Breast epithelium (tissue), 4 donors: ENCODE results near the gene PRKAR1B. TPM values are rescaled to one million over a fixed set of nuclear protein-coding genes. Genes with fewer than 3 reads are reported as not detected.

ENCODE experiments used
- DNase-seq, 2 donors: peaks; one replicate each; pipeline ENCODE4 v3.0.0-alpha.2; 2019; ENCODE audit warnings: low spot score in 2 of 2
- H3K27ac ChIP-seq, 2 donors: fragments of 200-600 bp; sonication (generic) in 1 of 2; one replicate each; pipeline ENCODE4 v1.5.1; 2016 to 2019; ENCODE audit warnings: mild to moderate bottlenecking in 1 of 2
- H3K27me3 ChIP-seq, 2 donors: fragments of 200-600 bp; sonication (generic) in 1 of 2; one replicate each; pipeline versions ENCODE4 v1.5.1 to v1.6.0; 2017 to 2019; ENCODE audit warnings: control low read depth in 1 of 2, mild to moderate bottlenecking in 1 of 2
- H3K36me3 ChIP-seq: fragments of 200-600 bp; one replicate; pipeline ENCODE4 v1.5.1; 2019
- H3K4me1 ChIP-seq, 2 donors: fragments of 200-600 bp; sonication (generic); one replicate each; pipeline ENCODE4 v1.5.1; 2016 to 2019; ENCODE audit warnings: control low read depth in 1 of 2
- H3K4me3 ChIP-seq, 3 donors: fragments of 200-600 bp; sonication (generic); 1 replicate in 2 of 3; 2 replicates in 1 of 3; pipeline ENCODE4 v1.5.1; 2016 to 2019; ENCODE audit warnings: mild to moderate bottlenecking in 3 of 3, moderate library complexity in 2 of 3
- H3K9me3 ChIP-seq, 2 donors: fragments of 200-600 bp; sonication (generic) in 1 of 2; one replicate each; pipeline ENCODE4 v1.5.1; 2016 to 2019; ENCODE audit warnings: control low read depth in 1 of 2
- POLR2A ChIP-seq: fragments of 450-650 bp; IDR thresholded peaks from one replicate; pipeline ENCODE4 v1.6.1; 2016; ENCODE audit warnings: antibody characterized with exemption, mild to moderate bottlenecking, moderate library complexity
- POLR2AphosphoS5 ChIP-seq, 3 donors: sonication (generic); formaldehyde crosslinking; IDR thresholded peaks; one replicate each; pipeline ENCODE4 v1.6.1; 2017; ENCODE audit warnings: antibody characterized with exemption in 3 of 3
- intact Hi-C: fragments of 100-400 bp; cut with DNase I; formaldehyde crosslinking; loops from one replicate; pipeline ENCODE4 v1.15.1; 2023; ENCODE audit warnings: low total_unique reads
- total RNA-seq, 3 donors: library from RNA; depleted of rRNA; stranded (reverse); fragments of >200 nt; gene quantifications; one replicate each; pipeline ENCODE4 v1.1.0, GENCODE V29; 2016
- TF ChIP-seq, protein P1 (sequence below), 3 donors: fragments of 450-650 bp; IDR thresholded peaks; one replicate each; pipeline ENCODE4 v1.5.1; 2016 to 2017; ENCODE audit warnings: antibody characterized with exemption in 3 of 3, mild to moderate bottlenecking in 3 of 3, moderate library complexity in 3 of 3

Gene PRKAR1B
- total RNA-seq, 3 donors from 2014 or later: 3.7 to 10.5 (median 7.9) TPM

DNA sequence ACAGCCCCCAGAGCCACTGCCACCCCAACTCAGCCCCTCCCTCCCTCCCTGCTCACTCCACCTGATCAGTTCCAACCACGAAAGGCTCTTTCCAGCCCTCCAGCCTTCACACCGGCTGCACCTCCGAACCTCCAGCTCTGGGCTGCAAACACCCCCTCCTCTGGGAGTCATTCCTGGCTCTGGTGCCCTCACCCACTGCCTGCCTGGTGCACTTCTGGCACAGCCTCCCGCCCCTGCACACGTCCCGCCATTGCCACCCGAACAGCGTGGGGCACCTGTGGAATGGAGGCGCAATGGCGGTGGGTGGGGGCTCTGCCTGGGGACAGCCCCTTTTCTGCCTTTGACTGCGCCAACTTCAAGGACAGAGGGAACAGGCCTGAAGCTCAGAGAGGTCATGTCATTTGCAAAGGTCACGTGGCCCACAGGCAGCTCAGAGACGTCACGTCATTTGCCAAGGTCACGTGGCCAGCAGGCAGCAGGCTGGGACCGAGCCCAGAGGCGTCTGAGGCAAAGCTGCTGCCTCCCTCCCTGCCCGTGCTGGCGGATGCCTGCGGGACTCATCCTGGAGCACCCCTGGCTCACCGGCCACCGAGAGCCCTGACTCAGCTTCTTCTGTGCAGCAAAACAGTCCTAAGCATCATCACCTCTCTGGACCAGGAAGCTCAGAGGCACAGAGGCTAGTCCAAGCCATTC is 76.6 kb downstream of the PRKAR1B start:
- no peaks in the 10 kb centered on the region for H3K9me3 ChIP-seq
- intact Hi-C loops: no loop called here
- no peak for DNase-seq
- H3K36me3 ChIP-seq: no peaks in the 10 kb centered on the region
- no peak overlapping the region for H3K4me3 ChIP-seq
- TF ChIP-seq POLR2AphosphoS5 (IDR thresholded peaks at IDR 0.05): no peak
- no peak for TF ChIP-seq POLR2A
- TF ChIP-seq, protein P1, sequence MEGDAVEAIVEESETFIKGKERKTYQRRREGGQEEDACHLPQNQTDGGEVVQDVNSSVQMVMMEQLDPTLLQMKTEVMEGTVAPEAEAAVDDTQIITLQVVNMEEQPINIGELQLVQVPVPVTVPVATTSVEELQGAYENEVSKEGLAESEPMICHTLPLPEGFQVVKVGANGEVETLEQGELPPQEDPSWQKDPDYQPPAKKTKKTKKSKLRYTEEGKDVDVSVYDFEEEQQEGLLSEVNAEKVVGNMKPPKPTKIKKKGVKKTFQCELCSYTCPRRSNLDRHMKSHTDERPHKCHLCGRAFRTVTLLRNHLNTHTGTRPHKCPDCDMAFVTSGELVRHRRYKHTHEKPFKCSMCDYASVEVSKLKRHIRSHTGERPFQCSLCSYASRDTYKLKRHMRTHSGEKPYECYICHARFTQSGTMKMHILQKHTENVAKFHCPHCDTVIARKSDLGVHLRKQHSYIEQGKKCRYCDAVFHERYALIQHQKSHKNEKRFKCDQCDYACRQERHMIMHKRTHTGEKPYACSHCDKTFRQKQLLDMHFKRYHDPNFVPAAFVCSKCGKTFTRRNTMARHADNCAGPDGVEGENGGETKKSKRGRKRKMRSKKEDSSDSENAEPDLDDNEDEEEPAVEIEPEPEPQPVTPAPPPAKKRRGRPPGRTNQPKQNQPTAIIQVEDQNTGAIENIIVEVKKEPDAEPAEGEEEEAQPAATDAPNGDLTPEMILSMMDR (IDR thresholded peaks at IDR 0.05): no peak
- H3K27ac ChIP-seq: no peak overlapping the region
- H3K4me1 ChIP-seq: no peaks in the 10 kb centered on the region
- no peaks in the 10 kb centered on the region for H3K27me3 ChIP-seq

DNA sequence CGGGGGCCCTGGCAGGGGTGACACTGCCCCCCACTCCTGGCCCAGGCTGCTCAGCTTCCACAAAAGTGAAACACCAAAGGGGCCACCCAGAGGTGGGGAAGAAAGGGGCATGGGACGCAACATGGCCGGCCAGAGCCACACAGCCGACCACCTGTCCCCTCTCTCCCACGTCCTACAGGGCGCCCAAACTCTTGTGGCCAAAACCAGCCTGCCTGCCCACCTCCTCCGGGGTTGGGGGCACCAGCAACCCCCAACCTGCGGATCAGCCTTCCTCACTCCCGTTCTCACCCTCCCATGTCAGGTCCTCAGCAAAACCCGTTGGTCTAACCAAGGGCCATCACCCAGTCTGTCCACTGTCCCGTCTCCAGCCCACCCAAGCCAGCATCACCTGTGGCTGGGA is 80.1 kb downstream of the PRKAR1B start:
- no peaks in the 10 kb centered on the region for H3K36me3 ChIP-seq
- no peak for DNase-seq
- intact Hi-C loops: no loop called here
- H3K27me3 ChIP-seq: no peaks in the 10 kb centered on the region
- H3K4me1 ChIP-seq: no peaks in the 10 kb centered on the region
- no peaks in the 10 kb centered on the region for H3K9me3 ChIP-seq
- TF ChIP-seq POLR2AphosphoS5 (IDR thresholded peaks at IDR 0.05): no peak
- no peak for TF ChIP-seq POLR2A
- TF ChIP-seq, protein P1 (IDR thresholded peaks at IDR 0.05): no peak
- H3K27ac ChIP-seq: no peak overlapping the region
- H3K4me3 ChIP-seq: no peak overlapping the region

DNA sequence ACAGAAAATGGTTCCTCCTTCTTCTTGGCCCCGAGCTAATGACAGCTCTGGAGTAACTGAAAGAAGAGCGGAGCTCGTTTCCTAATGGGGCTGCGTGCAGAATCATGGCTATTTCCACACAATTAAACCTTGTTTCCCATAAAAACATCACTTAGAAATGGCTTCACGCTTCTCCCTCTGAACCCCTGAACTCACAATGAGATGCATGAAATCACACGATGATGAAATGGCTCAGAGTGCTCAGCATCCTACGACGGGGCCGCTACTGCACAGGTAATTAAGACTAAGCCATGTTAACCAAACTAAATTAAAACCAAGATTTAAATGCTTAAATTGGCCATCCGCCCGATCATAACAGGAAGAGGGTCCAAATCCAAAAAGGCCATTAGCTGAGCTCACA is 80.6 kb downstream of the PRKAR1B start:
- Histone ChIP-seq H3K36me3 (no peaks in the 10 kb centered on the region), H3K4me3 (no peak overlapping the region), H3K9me3 (no peaks in the 10 kb centered on the region), H3K27me3 (no peaks in the 10 kb centered on the region), H3K27ac (no peak overlapping the region), H3K4me1 (no peaks in the 10 kb centered on the region)
- TF ChIP-seq, protein P1 (IDR thresholded peaks at IDR 0.05): no peak
- TF ChIP-seq POLR2AphosphoS5 (IDR thresholded peaks at IDR 0.05) (no peak), POLR2A (no peak)
- intact Hi-C loops: no loop called here
- DNase-seq: no peak

DNA sequence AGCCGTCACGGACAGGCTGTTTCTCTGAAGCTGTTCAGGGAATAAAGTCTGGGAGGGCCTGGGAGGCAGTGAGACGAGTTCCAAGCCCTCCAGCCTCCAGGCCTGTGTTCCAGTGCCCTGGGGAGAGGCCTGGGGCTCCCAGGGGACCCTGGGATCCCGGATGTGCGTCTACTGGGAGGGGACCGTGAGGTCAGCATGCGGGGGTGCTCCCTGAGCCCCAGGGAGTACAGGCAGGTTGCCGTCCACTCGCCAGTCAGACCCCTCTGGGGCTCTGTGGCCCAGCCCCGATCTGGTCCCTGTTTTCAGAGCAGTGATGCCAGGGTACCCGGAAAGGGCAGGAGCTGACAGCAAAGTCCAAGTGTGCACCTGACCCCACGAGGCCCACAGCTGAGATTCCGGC is 81.5 kb downstream of the PRKAR1B start:
- Histone ChIP-seq H3K27me3 (no peaks in the 10 kb centered on the region), H3K36me3 (no peaks in the 10 kb centered on the region), H3K9me3 (no peaks in the 10 kb centered on the region), H3K4me3 (no peak overlapping the region), H3K27ac (no peak overlapping the region), H3K4me1 (no peaks in the 10 kb centered on the region)
- no peak for DNase-seq
- no peak for TF ChIP-seq POLR2AphosphoS5 (IDR thresholded peaks at IDR 0.05)
- TF ChIP-seq, protein P1 (IDR thresholded peaks at IDR 0.05): no peak
- TF ChIP-seq POLR2A: no peak
- intact Hi-C loops: no loop called here

DNA sequence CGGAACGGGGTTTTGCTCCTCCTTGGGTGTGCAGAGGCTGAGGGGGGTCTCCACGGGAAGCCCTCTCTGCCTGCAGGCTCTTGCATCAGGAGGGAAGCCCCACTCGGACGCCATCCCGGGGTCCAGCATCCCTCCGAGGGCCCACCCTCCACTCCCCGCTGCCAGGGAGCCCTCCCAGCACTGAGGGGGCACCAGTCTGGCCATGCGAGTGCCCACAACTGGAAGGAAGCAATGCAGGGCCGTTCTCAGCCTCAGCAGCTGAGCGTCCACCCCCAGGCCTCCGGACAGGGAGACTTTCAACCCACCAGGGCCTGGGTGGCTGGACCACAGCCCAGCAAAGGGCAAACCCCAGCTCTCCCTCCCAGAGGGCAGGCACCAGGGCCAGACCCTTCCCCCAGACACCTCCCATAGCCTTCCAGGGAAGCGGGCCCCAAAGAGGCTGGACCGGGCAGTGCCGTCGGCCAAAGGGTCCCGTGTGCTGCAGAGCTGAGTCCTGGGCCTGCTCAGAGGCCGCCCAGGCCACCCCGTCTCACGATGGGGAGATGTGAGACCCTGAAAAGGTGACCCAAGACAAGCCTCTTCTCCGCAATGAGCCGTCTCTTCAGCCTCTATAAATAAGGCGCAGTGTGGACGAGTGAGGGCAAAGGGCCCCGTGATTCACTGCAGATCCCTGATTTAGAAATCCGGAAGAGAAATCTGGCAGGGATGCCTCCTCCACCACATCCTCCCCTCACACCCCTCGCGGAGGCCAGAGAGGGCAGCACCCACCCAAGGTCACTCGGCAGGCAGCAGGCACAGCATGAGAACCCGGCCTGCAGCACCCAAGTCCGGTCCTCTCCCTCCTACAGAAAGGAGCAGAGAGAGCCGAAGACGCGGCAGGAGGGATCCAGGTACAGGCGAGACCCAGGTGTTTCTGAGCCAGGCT is 82.4 kb downstream of the PRKAR1B start:
- TF ChIP-seq POLR2AphosphoS5 (IDR thresholded peaks at IDR 0.05) (no peak), POLR2A (no peak)
- TF ChIP-seq, protein P1 (IDR thresholded peaks at IDR 0.05): no peak
- no peak for DNase-seq
- intact Hi-C loops: no loop called here

More for the DNA sequence above, 82.4 kb downstream of the PRKAR1B start:
- no peaks in the 10 kb centered on the region for H3K9me3 ChIP-seq
- H3K36me3 ChIP-seq: no peaks in the 10 kb centered on the region
- no peak overlapping the region for H3K27ac ChIP-seq
- no peaks in the 10 kb centered on the region for H3K27me3 ChIP-seq
- no peaks in the 10 kb centered on the region for H3K4me1 ChIP-seq
- H3K4me3 ChIP-seq: no peak overlapping the region
